Glutamatergic neuron (in vitro differentiated cells): Measurements from ENCODE around the gene OLIG3. TPM values are rescaled to one million over a fixed set of nuclear protein-coding genes. Genes with fewer than 3 reads are reported as not detected.

Experiments used
- DNase-seq: peaks from one replicate; pipeline ENCODE4 v3.0.0; 2022
- H3K27ac Mint-ChIP-seq: one replicate; pipeline ENCODE4 v1.8.0; 2020; ENCODE audit warnings: mild to moderate bottlenecking, mixed read lengths, inconsistent platforms; ENCODE audit not compliant: unreplicated experiment
- H3K27me3 Mint-ChIP-seq: one replicate; pipeline ENCODE4 v1.8.0; 2020; ENCODE audit warnings: mild to moderate bottlenecking, moderate library complexity, mixed read lengths, inconsistent platforms; ENCODE audit not compliant: unreplicated experiment
- H3K36me3 Mint-ChIP-seq: one replicate; pipeline ENCODE4 v1.8.0; 2020; ENCODE audit warnings: mild to moderate bottlenecking, mixed read lengths, inconsistent platforms; ENCODE audit not compliant: unreplicated experiment
- H3K4me1 Mint-ChIP-seq: one replicate; pipeline ENCODE4 v1.8.0; 2020; ENCODE audit warnings: mild to moderate bottlenecking, low read depth, mixed read lengths, inconsistent platforms; ENCODE audit not compliant: unreplicated experiment
- H3K4me3 Mint-ChIP-seq: one replicate; pipeline ENCODE4 v1.8.0; 2020; ENCODE audit warnings: mild to moderate bottlenecking, mixed read lengths, inconsistent platforms; ENCODE audit not compliant: unreplicated experiment
- H3K9me3 Mint-ChIP-seq: one replicate; pipeline ENCODE4 v1.8.0; 2020; ENCODE audit warnings: mild to moderate bottlenecking, moderate library complexity, mixed read lengths, inconsistent platforms; ENCODE audit not compliant: unreplicated experiment
- CTCF ChIP-seq: fragments of 200-600 bp; sonication (generic); IDR thresholded peaks from one replicate; pipeline ENCODE4 v1.5.0; 2021; ENCODE audit not compliant: partially characterized antibody, unreplicated experiment
- total RNA-seq: library from RNA; stranded (reverse); fragmentation: NEBNext Ultra II Directional; extraction: Animal tissue kit (Norgen Biotek cat#: 25700); gene quantifications from one replicate; pipeline ENCODE4 v1.2.1, GENCODE V29; 2021; ENCODE audit not compliant: unreplicated experiment

The OLIG3 gene
- total RNA-seq, 1 donor from 2014 or later = 75.1 TPM

- no peak for DNase-seq
These were observed 50.3 kb downstream of the OLIG3 start for GRCh38 chr6:137443901-137444300.

More at GRCh38 chr6:137443901-137444300, 50.3 kb downstream of the OLIG3 start:
- H3K27me3 Mint-ChIP-seq = no peaks in the 10 kb centered on the region
- no peak overlapping the region for H3K4me3 Mint-ChIP-seq
- peak; percentile 23 for TF ChIP-seq CTCF
- no peaks in the 10 kb centered on the region for H3K36me3 Mint-ChIP-seq
- H3K4me1 Mint-ChIP-seq = no peaks in the 10 kb centered on the region
- no peak overlapping the region for H3K27ac Mint-ChIP-seq
- no peaks in the 10 kb centered on the region for H3K9me3 Mint-ChIP-seq
